DND-41 (cell line): Measurements from ENCODE around the gene APOLD1.
"Not testable (repeated sequence)": the region's sequence is repeated elsewhere in the genome, so short reads cannot be mapped to it uniquely, and the experiment has no call there.

Experiments used
- ATAC-seq: fragments of 200-7000 bp; cut with Tn5 transposase; 3 replicates; pipeline ENCODE4 v1.9.1; 2021; ENCODE audit warnings: low read depth; ENCODE audit not compliant: insufficient read depth
- DNase-seq: peaks from one replicate; pipeline ENCODE4 v3.0.0-alpha.2; 2020
- H2AFZ ChIP-seq: 2 replicates; pipeline ENCODE4 v1.6.0; 2012; ENCODE audit warnings: low read depth, low read length
- H3K27ac ChIP-seq: 2 replicates; pipeline ENCODE4 v1.5.1; 2012; ENCODE audit warnings: low read length, inconsistent platforms
- H3K27me3 ChIP-seq: fragments of 200-600 bp; sonication (generic); 2 replicates; pipeline ENCODE4 v1.6.0; 2012; ENCODE audit warnings: low read length, mild to moderate bottlenecking, inconsistent platforms; ENCODE audit not compliant: insufficient read depth, poor library complexity
- H3K36me3 ChIP-seq: 2 replicates; pipeline ENCODE4 v1.5.1; 2012; ENCODE audit warnings: low read length, inconsistent platforms; ENCODE audit not compliant: insufficient read depth
- H3K4me1 ChIP-seq: 2 replicates; pipeline ENCODE4 v1.5.1; 2012; ENCODE audit warnings: mild to moderate bottlenecking, low read length; ENCODE audit not compliant: insufficient read depth
- H3K4me2 ChIP-seq: 2 replicates; pipeline ENCODE4 v1.6.0; 2012; ENCODE audit warnings: mild to moderate bottlenecking, moderate library complexity, low read length, inconsistent platforms; ENCODE audit not compliant: insufficient read depth
- H3K4me3 ChIP-seq, 2 experiments: fragments of 200-600 bp in 1 of 2; shearing (Covaris generic) in 1 of 2; 2 replicates each; pipeline ENCODE4 v1.5.1; 2012 to 2016; ENCODE audit warnings: inconsistent platforms in 2 of 2, low read length in 2 of 2, mild to moderate bottlenecking in 2 of 2, low read depth in 1 of 2, moderate library complexity in 1 of 2
- H3K79me2 ChIP-seq: 2 replicates; pipeline ENCODE4 v1.6.0; 2012; ENCODE audit warnings: low read length, inconsistent platforms; ENCODE audit not compliant: insufficient read depth
- H3K9ac ChIP-seq: 2 replicates; pipeline ENCODE4 v1.6.0; 2012; ENCODE audit warnings: low read depth, mild to moderate bottlenecking, inconsistent platforms, low read length, moderate library complexity
- H3K9me3 ChIP-seq: 2 replicates; pipeline ENCODE4 v1.5.1; 2012; ENCODE audit warnings: low read length, moderate library complexity, mild to moderate bottlenecking, inconsistent platforms; ENCODE audit not compliant: insufficient read depth, severe bottlenecking
- H4K20me1 ChIP-seq: 2 replicates; pipeline ENCODE4 v1.6.0; 2012; ENCODE audit warnings: low read length; ENCODE audit not compliant: insufficient read depth
- CTCF ChIP-seq: IDR thresholded peaks from 2 replicates; pipeline ENCODE4 v1.5.1; 2012; ENCODE audit warnings: borderline replicate concordance, low read length, moderate library complexity, mild to moderate bottlenecking; ENCODE audit not compliant: poor library complexity, severe bottlenecking; ENCODE audit errors: extremely low read depth
- EZH2 ChIP-seq: IDR thresholded peaks from 3 replicates; pipeline ENCODE4 v1.6.1; 2012; ENCODE audit warnings: borderline replicate concordance, low read depth, mild to moderate bottlenecking, moderate library complexity, low read length, inconsistent platforms; ENCODE audit not compliant: severe bottlenecking

APOLD1 gene

GRCh38 chr12:12837813-12838153 lies 52.3 kb downstream of the APOLD1 start:
- Histone ChIP-seq H3K4me1 (no peaks in the 10 kb centered on the region), H3K79me2 (no peaks in the 10 kb centered on the region), H4K20me1 (no peaks in the 10 kb centered on the region), H3K27me3 (no peaks in the 10 kb centered on the region), H3K4me2 (no peak overlapping the region), H3K4me3 (no peak overlapping the region), H3K36me3 (peaks cover 11% of the 10 kb centered on the region), H3K9ac (no peak overlapping the region), H2AFZ (no peak overlapping the region), H3K9me3 (no peaks in the 10 kb centered on the region), H3K27ac (no peak overlapping the region)
- DNase-seq (no peak), ATAC-seq (no peak)
- TF ChIP-seq CTCF = no peak
- TF ChIP-seq EZH2 = no peak

DNA sequence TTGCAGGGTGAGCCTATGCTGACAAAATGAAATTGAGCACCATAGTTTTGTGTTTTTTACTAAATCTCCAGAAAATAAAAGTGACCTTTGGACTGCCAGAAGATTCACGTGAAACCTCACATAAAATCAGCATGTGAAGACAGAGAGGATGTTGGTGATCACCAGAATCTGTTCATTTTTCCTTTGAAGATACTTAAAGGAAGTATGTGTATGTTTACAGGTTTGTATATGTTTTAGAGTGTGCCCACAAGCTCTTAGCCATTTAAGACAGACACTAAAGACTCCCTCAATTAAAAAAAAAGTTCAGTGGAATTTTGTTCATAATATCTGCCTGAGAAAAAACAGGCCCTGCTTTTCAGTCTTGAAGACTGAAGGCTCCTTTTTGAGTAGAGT lies 53.5 kb downstream of the APOLD1 start:
- Histone ChIP-seq H2AFZ (no peak overlapping the region), H3K79me2 (no peaks in the 10 kb centered on the region), H3K27ac (no peak overlapping the region), H3K9me3 (no peaks in the 10 kb centered on the region), H4K20me1 (no peaks in the 10 kb centered on the region), H3K4me2 (no peak overlapping the region), H3K9ac (no peak overlapping the region), H3K4me3 (no peak overlapping the region), H3K27me3 (no peaks in the 10 kb centered on the region), H3K4me1 (no peaks in the 10 kb centered on the region), H3K36me3 (peaks cover under 1% of the 10 kb centered on the region; the same call in 1 of the 2 replicates)
- ATAC-seq (no peak), DNase-seq (no peak)
- no peak for TF ChIP-seq EZH2
- TF ChIP-seq CTCF = no peak

- H3K4me2 ChIP-seq, H3K9ac ChIP-seq, DNase-seq, H2AFZ ChIP-seq, H3K4me1 ChIP-seq, ATAC-seq, H3K36me3 ChIP-seq, H3K79me2 ChIP-seq, H3K9me3 ChIP-seq, H4K20me1 ChIP-seq, H3K27me3 ChIP-seq, H3K4me3 ChIP-seq, H3K27ac ChIP-seq: not testable (repeated sequence)
Measured at GRCh38 chr12:12839439-12839838, 54.0 kb downstream of the APOLD1 start.

GRCh38 chr12:12839873-12840579 lies 54.6 kb downstream of the APOLD1 start:
- H3K79me2 ChIP-seq = no peaks in the 10 kb centered on the region
- no peak overlapping the region for H3K4me2 ChIP-seq
- no peak for TF ChIP-seq EZH2
- no peak for TF ChIP-seq CTCF
- no peaks in the 10 kb centered on the region for H3K4me1 ChIP-seq
- H3K9me3 ChIP-seq = no peaks in the 10 kb centered on the region
- no peaks in the 10 kb centered on the region for H3K27me3 ChIP-seq
- no peaks in the 10 kb centered on the region for H3K36me3 ChIP-seq
- DNase-seq (no peak), ATAC-seq (no peak)
- H4K20me1 ChIP-seq = no peaks in the 10 kb centered on the region
- H2AFZ ChIP-seq = no peak overlapping the region
- H3K27ac ChIP-seq = no peak overlapping the region
- no peak overlapping the region for H3K4me3 ChIP-seq
- H3K9ac ChIP-seq = no peak overlapping the region
